Thymus (tissue), 11 donors: ENCODE results near the gene BHMT. TPM values are rescaled to one million over a fixed set of nuclear protein-coding genes. Genes with fewer than 3 reads are reported as not detected.
"Not testable (repeated sequence)": the region's sequence is repeated elsewhere in the genome, so short reads cannot be mapped to it uniquely, and the experiment has no call there.

Experiments used
- DNase-seq, 9 donors: peaks; one replicate each; pipeline ENCODE4 v3.0.0-alpha.2; 2013; ENCODE audit warnings: low spot score in 9 of 9, low read depth in 6 of 9, missing footprints in 1 of 9
- H3K27ac ChIP-seq, 2 donors: one replicate each; pipeline ENCODE4 v1.5.1; 2013; ENCODE audit warnings: control low read depth in 1 of 2, low read depth in 1 of 2, low read length in 1 of 2, mild to moderate bottlenecking in 1 of 2, moderate library complexity in 1 of 2
- H3K27me3 ChIP-seq, 2 donors: one replicate each; pipeline ENCODE4 v1.5.1; 2013; ENCODE audit warnings: low read length in 1 of 2; ENCODE audit not compliant: control insufficient read depth in 2 of 2, insufficient read depth in 1 of 2
- H3K36me3 ChIP-seq, 2 donors: one replicate each; pipeline ENCODE4 v1.5.1; 2013; ENCODE audit warnings: low read length in 1 of 2, mild to moderate bottlenecking in 1 of 2, moderate library complexity in 1 of 2; ENCODE audit not compliant: control insufficient read depth in 2 of 2, insufficient read depth in 2 of 2
- H3K4me1 ChIP-seq, 2 donors: one replicate each; pipeline ENCODE4 v1.5.1; 2013; ENCODE audit warnings: low read length in 2 of 2; ENCODE audit not compliant: control insufficient read depth in 2 of 2, insufficient read depth in 2 of 2
- H3K4me3 ChIP-seq, 2 donors: one replicate each; pipeline ENCODE4 v1.5.1; 2013; ENCODE audit warnings: low read length in 2 of 2, control low read depth in 1 of 2, mild to moderate bottlenecking in 1 of 2
- H3K9me3 ChIP-seq, 2 donors: one replicate each; pipeline ENCODE4 v1.5.1; 2013; ENCODE audit warnings: low read length in 1 of 2, mild to moderate bottlenecking in 1 of 2; ENCODE audit not compliant: control insufficient read depth in 2 of 2, insufficient read depth in 1 of 2
- WGBS: extraction: QIAGEN DNeasy Blood & Tissue Kit; methylation state at CpG from one replicate; pipeline ENCODE4 v1.1.7; 2013; 5-methylcytosine and 5-hydroxymethylcytosine counted together
- polyA plus RNA-seq: library from polyadenylated mRNA; stranded (reverse); fragments of 200-250 nt; gene quantifications from one replicate; pipeline ENCODE4 v1.2.3, GENCODE V29; 2013
- total RNA-seq: library from RNA; stranded (reverse); fragments of 120-200 nt; gene quantifications from one replicate; pipeline ENCODE4 v1.2.4, GENCODE V29; 2013
- donor health status: healthy.

The BHMT gene
- total and polyA plus RNA-seq, 2 donors: 0.14 to 0.25 TPM

GRCh38 chr5:79149433-79149832, 37.8 kb downstream of the BHMT start:
- Histone ChIP-seq H3K27me3 (peaks cover 0 to 2% of the 10 kb centered on the region in 2 donors), H3K4me3 (no peak overlapping the region), H3K27ac (no peak overlapping the region), H3K36me3 (no peaks in the 10 kb centered on the region), H3K9me3 (no peaks in the 10 kb centered on the region), H3K4me1 (no peaks in the 10 kb centered on the region)
- 97% methylated on average over 3 of the region's 3 CpGs for WGBS
- DNase-seq: no peak

DNA sequence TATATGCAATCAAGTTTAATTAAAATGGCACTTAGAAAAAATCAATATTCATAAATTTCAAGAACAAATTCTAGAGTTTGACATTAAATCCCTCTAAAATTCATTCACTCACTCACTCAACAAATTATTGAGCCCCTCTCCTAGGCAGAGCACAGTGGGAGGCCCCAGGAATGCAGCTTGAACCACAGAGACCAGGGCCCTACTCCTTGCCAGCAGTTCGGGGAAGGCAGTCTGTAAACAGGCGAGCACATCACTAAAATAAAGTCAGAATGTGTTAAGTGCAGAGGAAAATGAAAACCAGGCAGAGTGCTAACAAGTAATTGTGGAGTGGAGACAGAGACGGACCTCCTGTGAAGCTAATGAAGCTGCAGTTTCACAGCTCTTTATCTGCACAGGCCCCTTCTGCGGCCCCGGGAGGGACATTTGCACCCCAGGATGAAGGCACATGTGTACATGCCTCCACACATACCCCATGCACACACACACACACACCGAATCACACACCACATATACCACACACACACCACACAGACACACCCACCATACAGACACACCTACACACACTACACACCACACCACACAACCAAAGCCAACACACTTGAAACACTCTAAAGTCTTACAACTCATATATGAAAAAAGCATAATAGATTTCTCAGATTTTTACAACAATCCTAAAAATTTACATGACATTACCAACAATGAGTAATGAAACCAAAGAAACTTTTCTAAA, 40.5 kb downstream of the BHMT start:
- 92% methylated on average over 6 of the region's 6 CpGs for WGBS
- Histone ChIP-seq H3K9me3 (no peaks in the 10 kb centered on the region), H3K36me3 (no peaks in the 10 kb centered on the region), H3K4me3 (no peak overlapping the region), H3K27me3 (no peaks in the 10 kb centered on the region), H3K4me1 (no peaks in the 10 kb centered on the region), H3K27ac (no peak overlapping the region)
- no peak for DNase-seq

GRCh38 chr5:79157305-79157704, 45.7 kb downstream of the BHMT start:
- DNase-seq: no peak
- no peaks in the 10 kb centered on the region for H3K4me1 ChIP-seq
- H3K9me3 ChIP-seq: no peaks in the 10 kb centered on the region
- H3K27me3 ChIP-seq: no peaks in the 10 kb centered on the region
- 39% methylated on average over 2 of the region's 2 CpGs for WGBS
- no peaks in the 10 kb centered on the region for H3K36me3 ChIP-seq
- H3K27ac ChIP-seq: no peak overlapping the region
- no peak overlapping the region for H3K4me3 ChIP-seq

GRCh38 chr5:79161647-79162046, 50.0 kb downstream of the BHMT start:
- not testable (repeated sequence) for H3K4me3 ChIP-seq, H3K27me3 ChIP-seq, H3K9me3 ChIP-seq, H3K4me1 ChIP-seq, H3K27ac ChIP-seq, DNase-seq, H3K36me3 ChIP-seq
- 92% methylated on average over 7 of the region's 7 CpGs for WGBS

GRCh38 chr5:79168031-79168430, 56.4 kb downstream of the BHMT start:
- Histone ChIP-seq H3K36me3 (no peaks in the 10 kb centered on the region), H3K27me3 (no peaks in the 10 kb centered on the region), H3K4me1 (no peaks in the 10 kb centered on the region), H3K9me3 (no peaks in the 10 kb centered on the region), H3K4me3 (no peak overlapping the region), H3K27ac (no peak overlapping the region)
- no peak for DNase-seq

DNA sequence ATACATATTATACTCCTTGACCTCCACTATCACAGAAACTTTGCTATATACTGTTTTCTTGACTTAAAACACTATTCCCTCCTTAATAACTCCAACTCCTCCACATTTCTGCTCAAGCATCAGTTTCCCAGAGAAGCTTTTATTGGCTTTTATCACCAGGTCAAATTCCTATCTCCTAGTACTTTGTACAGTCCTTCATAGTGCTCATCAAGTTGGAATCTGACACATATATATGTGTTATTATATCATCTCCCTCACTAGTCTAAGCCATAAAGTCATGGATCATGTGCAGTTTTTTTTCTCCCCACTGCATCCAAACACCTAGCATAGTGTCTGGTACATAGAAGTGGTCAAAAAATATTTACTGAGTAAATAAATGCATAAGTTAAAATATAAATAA, 59.1 kb downstream of the BHMT start:
- H3K9me3 ChIP-seq: no peaks in the 10 kb centered on the region
- no peak for DNase-seq
- H3K4me1 ChIP-seq: no peaks in the 10 kb centered on the region
- no peak overlapping the region for H3K27ac ChIP-seq
- H3K27me3 ChIP-seq: no peaks in the 10 kb centered on the region
- no peak overlapping the region for H3K4me3 ChIP-seq
- H3K36me3 ChIP-seq: no peaks in the 10 kb centered on the region

DNA sequence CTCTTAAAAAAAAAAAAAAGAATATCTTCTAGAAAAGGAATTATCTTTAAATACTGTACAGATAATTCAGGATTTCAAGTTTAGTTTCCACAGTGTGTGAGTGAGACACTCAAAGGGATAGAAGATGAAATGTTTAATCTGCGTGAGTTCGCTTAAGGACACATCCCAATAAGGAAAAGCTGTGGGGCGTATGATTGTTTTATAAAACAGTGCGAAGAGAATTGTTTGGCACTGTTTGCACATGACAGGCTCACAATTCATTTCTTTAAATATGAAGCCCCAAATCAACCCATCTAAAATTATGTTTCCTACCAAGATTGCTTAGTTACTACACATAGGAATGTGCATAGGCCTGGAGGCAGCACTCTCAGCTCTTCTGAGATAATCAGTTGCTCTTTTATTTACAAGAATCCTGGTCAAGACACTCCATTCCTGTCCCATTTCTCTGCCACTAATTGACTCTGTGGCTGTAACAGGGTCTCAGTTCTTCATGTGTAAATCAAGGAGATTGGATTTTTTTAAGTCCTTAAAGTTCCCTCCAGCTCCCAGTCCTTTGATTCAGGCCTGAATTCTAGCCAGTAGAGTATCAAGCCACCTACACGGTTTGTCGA, 60.1 kb downstream of the BHMT start:
- 97% methylated on average over 6 of the region's 6 CpGs for WGBS

DNA sequence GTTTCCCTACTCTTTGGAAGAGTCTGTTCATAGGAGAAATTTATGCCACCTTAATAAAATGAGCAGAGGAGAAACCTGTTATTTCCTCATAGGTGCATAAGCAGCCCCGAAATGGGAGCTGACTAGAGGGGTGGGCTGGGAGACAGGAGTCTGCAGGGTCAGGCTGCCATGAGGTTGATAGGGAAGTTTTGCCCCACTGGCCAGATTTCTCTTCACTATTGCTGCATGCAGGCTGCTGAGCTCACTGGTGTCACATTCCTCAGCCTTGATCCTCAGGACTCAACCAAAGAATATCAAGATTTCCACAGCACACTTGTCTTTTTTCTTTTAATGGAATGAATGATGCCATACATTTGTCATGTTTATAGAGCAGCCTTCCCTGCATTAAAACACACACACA, 60.7 kb downstream of the BHMT start:
- Histone ChIP-seq H3K4me3 (no peak overlapping the region), H3K36me3 (no peaks in the 10 kb centered on the region), H3K4me1 (no peaks in the 10 kb centered on the region), H3K27ac (no peak overlapping the region), H3K27me3 (no peaks in the 10 kb centered on the region), H3K9me3 (no peaks in the 10 kb centered on the region)
- 87% methylated on average over 1 of the region's 1 CpG for whole genome bisulfite sequencing
- no peak for DNase-seq

More for the DNA sequence above, 60.1 kb downstream of the BHMT start:
- Histone ChIP-seq H3K36me3 (no peaks in the 10 kb centered on the region), H3K9me3 (no peaks in the 10 kb centered on the region), H3K27me3 (no peaks in the 10 kb centered on the region), H3K27ac (no peak overlapping the region), H3K4me3 (no peak overlapping the region), H3K4me1 (no peaks in the 10 kb centered on the region)
- no peak for DNase-seq

DNA sequence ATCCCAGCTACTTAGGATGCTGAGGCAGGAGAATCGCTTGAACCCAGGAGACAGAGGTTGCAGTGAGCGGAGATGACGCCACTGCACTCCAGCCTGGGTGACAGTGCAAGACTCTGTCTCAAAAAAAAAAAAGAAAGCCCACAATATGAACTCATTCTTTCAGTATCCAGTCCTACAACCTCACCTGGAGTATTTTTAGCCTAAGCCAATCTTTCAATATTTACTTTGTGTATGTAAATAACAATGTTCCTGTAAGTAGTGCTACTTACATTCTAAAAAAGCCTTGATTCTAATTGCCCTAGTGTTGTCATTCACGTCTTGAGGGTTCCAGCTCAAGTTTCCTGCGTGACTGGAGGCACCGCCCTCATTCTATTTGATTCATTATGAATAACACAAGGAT, 62.0 kb downstream of the BHMT start:
- Histone ChIP-seq H3K9me3 (no peaks in the 10 kb centered on the region), H3K27me3 (no peaks in the 10 kb centered on the region), H3K27ac (no peak overlapping the region), H3K4me1 (no peaks in the 10 kb centered on the region), H3K36me3 (no peaks in the 10 kb centered on the region), H3K4me3 (no peak overlapping the region)
- DNase-seq: no peak
- 95% methylated on average over 6 of the region's 6 CpGs for WGBS
